Measurements from ENCODE around the gene LTN1.

LTN1 gene

GRCh38 chr21:28982637-28983036, 10.0 kb downstream of the LTN1 start:
- no peak for TF ChIP-seq CTCF (IDR thresholded peaks at IDR 0.05; ENCODE audit: insufficient read depth, low read depth, low read length, missing control alignments)
- no peak overlapping the region for H3K4me3 ChIP-seq (ENCODE audit: low read length)
- DNase-seq (ENCODE audit: low read depth), result no peak

GRCh38 chr21:28979092-28979491, 13.6 kb downstream of the LTN1 start:
- no peak overlapping the region for H3K4me3 ChIP-seq (ENCODE audit: low read length)
- TF ChIP-seq CTCF (IDR thresholded peaks at IDR 0.05; ENCODE audit: insufficient read depth, low read depth, low read length, missing control alignments), result no peak
- DNase-seq (ENCODE audit: low read depth), result no peak

- DNase-seq (ENCODE audit: low read depth), result no peak
- H3K4me3 ChIP-seq (ENCODE audit: low read length), result no peak overlapping the region
- TF ChIP-seq CTCF (IDR thresholded peaks at IDR 0.05; ENCODE audit: insufficient read depth, low read depth, low read length, missing control alignments), result no peak
Observed at GRCh38 chr21:28975397-28975796, 17.3 kb downstream of the LTN1 start.

- TF ChIP-seq CTCF (IDR thresholded peaks at IDR 0.05; ENCODE audit: insufficient read depth, low read depth, low read length, missing control alignments), result no peak
- DNase-seq (ENCODE audit: low read depth), result no peak
- no peak overlapping the region for H3K4me3 ChIP-seq (ENCODE audit: low read length)
Observed at GRCh38 chr21:28974531-28975227, 18.0 kb downstream of the LTN1 start.

GRCh38 chr21:28972398-28972797, 20.3 kb downstream of the LTN1 start:
- TF ChIP-seq CTCF (IDR thresholded peaks at IDR 0.05; ENCODE audit: insufficient read depth, low read depth, low read length, missing control alignments), result no peak
- no peak for DNase-seq (ENCODE audit: low read depth)
- H3K4me3 ChIP-seq (ENCODE audit: low read length), result no peak overlapping the region

- no peak for DNase-seq (ENCODE audit: low read depth)
- no peak for TF ChIP-seq CTCF (IDR thresholded peaks at IDR 0.05; ENCODE audit: insufficient read depth, low read depth, low read length, missing control alignments)
- no peak overlapping the region for H3K4me3 ChIP-seq (ENCODE audit: low read length)
Observed at GRCh38 chr21:28971171-28971570, 21.5 kb downstream of the LTN1 start.

- DNase-seq (ENCODE audit: low read depth), result no peak
- TF ChIP-seq CTCF (IDR thresholded peaks at IDR 0.05; ENCODE audit: insufficient read depth, low read depth, low read length, missing control alignments), result no peak
- H3K4me3 ChIP-seq (ENCODE audit: low read length), result no peak overlapping the region
Observed at GRCh38 chr21:28963831-28964230, 28.8 kb downstream of the LTN1 start.

Measured in epithelial cell of esophagus (primary cell).